OCI-LY7 (cell line): ENCODE results near the gene PFAS. TPM values are rescaled to one million over a fixed set of nuclear protein-coding genes. Genes with fewer than 3 reads are reported as not detected.
A peak's percentile ranks its signal among the peaks of the same experiment; 100 is the strongest.

Experiments
- BruUV-seq: library from RNA; stranded (reverse); fragments of 400-500 nt; replicated peaks from 2 replicates; lab custom pipeline; 2021; lab: Mats Ljungman, UMichigan
- CTCF ChIA-PET: fragments of 300-600 bp; sonication (Branson Sonifier 250); formaldehyde crosslinking; loops from one replicate; lab custom pipeline; 2022; ENCODE audit warnings: antibody characterized with exemption; ENCODE audit not compliant: unreplicated experiment; lab: Charles Lee
- POLR2A ChIA-PET: fragments of 300-600 bp; sonication (Branson Sonifier 250); formaldehyde crosslinking; loops from one replicate; lab custom pipeline; 2022; ENCODE audit warnings: antibody characterized with exemption; lab: Charles Lee
- DNase-seq: peaks from one replicate; pipeline ENCODE4 v3.0.0-alpha.2; 2015; ENCODE audit warnings: low spot score
- H2AFZ ChIP-seq: fragments of 200-600 bp; sonication (generic), shearing (Covaris generic); 2 replicates; pipeline ENCODE4 v1.6.1; 2014; ENCODE audit warnings: mild to moderate bottlenecking, antibody characterized with exemption, low read length, moderate library complexity
- H3K27ac ChIP-seq: fragments of 200-600 bp; sonication (generic); 2 replicates; pipeline ENCODE4 v1.5.1; 2014; ENCODE audit warnings: mixed run types, low read depth, mild to moderate bottlenecking, moderate library complexity, low read length, inconsistent platforms; ENCODE audit not compliant: poor library complexity, severe bottlenecking
- H3K36me3 ChIP-seq: fragments of 200-600 bp; sonication (generic); 2 replicates; pipeline ENCODE4 v1.6.1; 2014; ENCODE audit warnings: mild to moderate bottlenecking, antibody characterized with exemption, low read length, moderate library complexity, mixed read lengths; ENCODE audit not compliant: insufficient read depth
- H3K4me1 ChIP-seq: fragments of 200-600 bp; sonication (generic); 2 replicates; pipeline ENCODE4 v1.5.1; 2014; ENCODE audit warnings: mild to moderate bottlenecking, low read length; ENCODE audit not compliant: insufficient read depth, poor library complexity, severe bottlenecking
- H3K4me2 ChIP-seq: fragments of 200-600 bp; sonication (generic); 2 replicates; pipeline ENCODE4 v1.6.1; 2014; ENCODE audit warnings: mild to moderate bottlenecking, low read length
- H3K4me3 ChIP-seq: fragments of 200-600 bp; sonication (generic); 2 replicates; pipeline ENCODE4 v1.5.1; 2014; ENCODE audit warnings: mild to moderate bottlenecking, low read depth, low read length; ENCODE audit not compliant: poor library complexity, severe bottlenecking
- H3K79me2 ChIP-seq: fragments of 200-600 bp; sonication (generic); 2 replicates; pipeline ENCODE4 v1.6.1; 2016; ENCODE audit warnings: low read depth, mild to moderate bottlenecking, low read length, moderate library complexity, mixed read lengths; ENCODE audit not compliant: insufficient read depth
- H3K9me2 ChIP-seq: fragments of 200-600 bp; sonication (generic); 2 replicates; pipeline ENCODE4 v1.6.1; 2016; ENCODE audit warnings: mild to moderate bottlenecking, low read length, mixed read lengths; ENCODE audit not compliant: insufficient read depth
- H3K9me3 ChIP-seq: fragments of 200-600 bp; sonication (generic); 2 replicates; pipeline ENCODE4 v1.6.1; 2014; ENCODE audit warnings: mild to moderate bottlenecking, mixed run types, low read length, mixed read lengths
- H4K20me1 ChIP-seq: fragments of 200-600 bp; sonication (generic); 2 replicates; pipeline ENCODE4 v1.6.1; 2014; ENCODE audit warnings: mild to moderate bottlenecking, antibody characterized with exemption, low read length, moderate library complexity, mixed read lengths; ENCODE audit not compliant: insufficient read depth
- CTCF ChIP-seq: fragments of 200-600 bp; sonication (generic); conservative IDR thresholded peaks from 2 replicates; pipeline ENCODE4 v1.5.1; 2014; ENCODE audit warnings: mild to moderate bottlenecking, antibody characterized with exemption, low read length, moderate library complexity, mixed read lengths
- EZH2phosphoT487 ChIP-seq: fragments of 200-600 bp; sonication (generic); IDR thresholded peaks from 2 replicates; pipeline ENCODE4 v1.6.1; 2018; ENCODE audit warnings: low read depth, borderline replicate concordance, mild to moderate bottlenecking, mixed run types, antibody characterized with exemption, low read length, moderate library complexity, mixed read lengths
- intact Hi-C: fragments of 100-400 bp; cut with micrococcal nuclease; formaldehyde crosslinking; loops from one replicate; pipeline ENCODE4 v1.10.0; 2022; ENCODE audit not compliant: unreplicated experiment
- total RNA-seq, 2 experiments: library from RNA; depleted of rRNA in 1 of 2; stranded (reverse); fragments of >200 nt in 1 of 2; shearing (Covaris generic) in 1 of 2; gene quantifications; 2 replicates each; pipeline ENCODE4 v1.2.3, GENCODE V29; 2014 to 2022

PFAS gene
- total RNA-seq, 2 experiments from 2014 or later = 114 to 180 TPM

GRCh38 chr17:8300627-8301242, 51.6 kb downstream of the PFAS start:
- Histone ChIP-seq H3K4me2 (peak overlapping the region; percentile 49), H3K79me2 (no peaks in the 10 kb centered on the region), H4K20me1 (no peaks in the 10 kb centered on the region), H3K4me1 (peaks cover 6% of the 10 kb centered on the region), H3K9me3 (no peaks in the 10 kb centered on the region), H2AFZ (peak overlapping the region; percentile 75), H3K27ac (peak overlapping the region; percentile 4), H3K36me3 (no peaks in the 10 kb centered on the region), H3K9me2 (no peaks in the 10 kb centered on the region), H3K4me3 (no peak overlapping the region)
- TF ChIP-seq EZH2phosphoT487 = no peak
- TF ChIP-seq CTCF = peak; percentile 94
- CTCF ChIA-PET = interaction anchor here (0.7 to 1.1 kb wide), 2 partner anchors 76 to 109 kb away, joined by 3 to 4 read pairs; partner anchors contain the start of gene KRABD2
- intact Hi-C loops = loop anchor here (1.0 to 5.0 kb wide), 7 partner anchors 52 to 228 kb away; partner anchors contain the start of genes CTC1 and PFAS
- POLR2A ChIA-PET = interaction anchor here (0.5 to 1.1 kb wide), 3 partner anchors 29 to 182 kb away, joined by 3 to 5 read pairs (median 3); no protein-coding TSS in a partner anchor
- BruUV-seq = no TSS peak
- peak; percentile 87 for DNase-seq

DNA sequence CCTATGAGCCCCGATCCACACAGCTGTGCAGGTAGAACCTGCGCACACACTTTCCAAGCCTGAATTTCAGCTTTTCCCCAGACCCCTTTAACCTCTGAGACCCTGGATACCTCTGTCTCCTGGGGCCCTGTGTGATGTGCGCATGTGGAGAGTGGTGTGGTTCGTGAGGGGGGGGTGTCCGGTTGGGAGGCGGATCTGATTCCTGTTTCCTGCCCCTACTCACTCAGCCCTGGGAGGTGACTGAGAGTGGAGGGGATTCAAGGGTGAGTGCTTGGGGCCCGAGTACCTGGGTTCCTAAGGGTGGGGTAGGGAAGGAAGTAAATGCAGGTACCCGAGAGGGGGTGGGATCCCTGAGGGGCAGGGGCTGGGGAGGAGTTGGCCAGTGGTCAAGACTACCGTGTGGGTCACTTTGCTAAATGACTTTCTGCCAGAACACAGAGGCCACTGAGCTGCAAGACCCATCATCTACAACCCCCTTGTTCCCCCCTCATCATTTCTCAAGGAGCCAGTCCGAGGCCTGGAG, 61.6 kb downstream of the PFAS start:
- Histone ChIP-seq H3K4me2 (no peak overlapping the region), H3K36me3 (no peaks in the 10 kb centered on the region), H2AFZ (no peak overlapping the region), H4K20me1 (no peaks in the 10 kb centered on the region), H3K27ac (no peak overlapping the region), H3K79me2 (no peaks in the 10 kb centered on the region), H3K4me3 (no peak overlapping the region), H3K9me3 (no peaks in the 10 kb centered on the region), H3K9me2 (no peaks in the 10 kb centered on the region), H3K4me1 (no peaks in the 10 kb centered on the region)
- ChIA-PET POLR2A (no interaction called here), CTCF (no interaction called here)
- TF ChIP-seq EZH2phosphoT487 (no peak), CTCF (no peak)
- DNase-seq = no peak
- BruUV-seq = no TSS peak
- intact Hi-C loops = loop anchor here (5.0 kb wide), 1 partner anchor 52 kb away; no protein-coding TSS in a partner anchor
